NCI-H146 treated with DMSO at 0.1 percent for 48 hours (cell line): ENCODE results near the gene TGM5.
"Not testable (repeated sequence)": the region's sequence is repeated elsewhere in the genome, so short reads cannot be mapped to it uniquely, and the experiment has no call there.

Source experiments
- DNase-seq: peaks from one replicate; lab custom pipeline; 2025; ENCODE audit not compliant: unreplicated experiment; lab: John Stamatoyannopoulos, UW

TGM5 gene

DNA sequence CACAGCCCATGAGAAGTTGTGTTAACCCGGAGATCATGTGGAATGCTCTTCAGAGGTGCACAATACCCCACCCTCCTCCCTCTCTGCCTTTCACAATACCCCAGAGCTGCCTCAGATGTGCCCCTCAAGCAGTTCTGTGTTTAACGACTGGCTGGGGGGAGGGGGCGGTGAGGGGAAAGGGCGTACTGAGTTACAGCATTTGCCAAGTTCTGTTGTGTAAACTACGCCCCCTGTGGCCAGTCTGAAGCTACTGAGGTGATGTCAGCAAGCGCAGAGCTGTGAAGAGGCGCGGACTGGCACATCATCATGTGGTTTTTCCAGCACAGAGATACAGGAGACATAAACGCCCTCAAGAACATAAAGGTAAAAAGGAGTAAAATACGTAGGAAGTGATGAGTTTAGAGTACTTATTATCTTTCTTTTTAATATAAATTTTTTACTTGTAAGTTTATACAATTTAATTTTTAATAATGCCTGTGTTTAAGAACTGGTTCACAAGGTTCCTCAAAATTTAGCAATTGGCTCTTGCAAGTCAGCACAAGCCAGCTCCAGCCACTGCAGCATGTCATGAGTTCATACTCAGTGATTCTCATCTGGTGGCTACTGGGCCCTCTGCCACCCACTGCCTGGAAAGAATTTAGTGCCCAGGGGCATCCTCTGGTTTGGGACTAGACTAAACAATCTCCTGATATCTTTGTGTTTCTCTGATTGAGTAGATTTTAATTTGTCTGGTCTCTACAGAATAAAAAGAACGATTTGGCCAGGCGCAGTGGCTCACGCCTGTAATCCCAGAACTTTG is 47.6 kb downstream of the TGM5 start:
- no peak for DNase-seq

DNA sequence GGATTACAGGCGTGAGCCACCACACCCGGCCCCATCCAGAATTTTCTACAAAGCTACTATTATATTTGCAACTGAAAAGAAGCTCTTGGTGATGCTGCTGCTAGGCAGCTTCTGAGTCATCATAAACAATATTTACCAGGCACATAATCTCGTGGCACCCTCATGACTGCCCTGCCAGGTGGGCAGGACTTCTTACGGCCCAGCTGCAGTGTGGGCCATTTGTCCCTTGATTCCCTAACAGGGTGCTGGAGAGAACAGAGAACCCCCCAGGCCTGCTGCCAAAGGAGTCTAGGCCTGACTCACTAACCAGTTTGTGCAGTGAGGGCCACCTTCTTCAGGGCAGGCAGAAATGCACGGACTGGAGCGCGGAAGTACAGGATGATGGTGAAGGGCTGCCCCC is 50.8 kb downstream of the TGM5 start:
- DNase-seq = no peak

DNA sequence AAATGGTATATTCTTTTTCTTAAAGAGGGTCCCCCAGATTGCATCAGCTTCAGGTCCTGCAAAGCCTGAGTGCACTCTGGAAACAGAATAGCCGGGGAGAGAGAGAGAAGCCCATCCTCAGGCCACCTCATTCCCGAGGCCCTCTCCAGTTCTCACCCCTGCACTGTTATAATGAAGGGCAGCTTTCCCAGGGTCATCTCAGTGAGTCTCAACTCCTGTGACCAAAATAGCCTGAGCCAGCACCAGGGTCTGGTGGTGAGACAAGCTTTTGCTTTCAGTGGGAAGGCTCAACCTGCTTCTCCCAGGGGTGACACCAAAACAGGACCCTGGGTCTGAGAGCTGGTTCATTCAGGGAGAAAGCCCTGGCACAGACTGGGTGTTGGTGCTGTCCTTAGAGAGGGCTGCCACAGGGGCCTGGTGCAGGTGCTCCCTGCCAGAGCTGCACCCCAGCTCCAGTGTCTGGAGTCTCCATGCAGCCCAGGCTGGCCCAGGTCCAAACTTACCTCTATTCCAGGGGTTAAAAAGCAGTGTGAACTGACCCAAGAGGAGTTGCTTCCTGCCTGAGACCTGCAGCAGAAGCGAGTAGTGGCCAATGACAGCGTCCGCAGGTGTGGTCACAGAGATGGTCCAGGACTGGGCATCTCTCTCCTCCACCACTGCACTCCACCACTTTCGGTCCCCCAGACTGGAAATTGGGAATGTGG is 52.0 kb downstream of the TGM5 start:
- DNase-seq = no peak

DNA sequence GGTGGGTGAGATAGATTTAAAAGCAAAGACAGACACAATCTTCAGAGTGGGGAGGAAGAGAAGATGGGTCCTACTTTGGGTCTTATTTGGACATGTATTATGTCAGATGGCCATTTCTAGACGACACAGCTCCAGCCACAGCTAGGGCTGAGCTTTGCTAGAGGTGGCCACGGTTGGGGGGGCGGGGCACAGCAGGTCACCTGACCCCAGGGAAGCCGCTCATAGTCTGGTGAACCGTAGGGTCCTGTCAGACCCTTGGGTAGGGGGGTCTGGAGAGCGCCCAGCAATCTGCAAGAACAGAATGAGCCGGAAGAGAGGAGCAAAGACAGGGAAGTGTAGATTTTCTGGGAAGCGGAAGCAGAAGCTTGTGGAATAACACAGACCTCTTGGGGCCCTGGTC is 52.6 kb downstream of the TGM5 start:
- no peak for DNase-seq

- no peak for DNase-seq
Observed at GRCh38 chr15:43213466-43213865, 53.3 kb downstream of the TGM5 start.

DNA sequence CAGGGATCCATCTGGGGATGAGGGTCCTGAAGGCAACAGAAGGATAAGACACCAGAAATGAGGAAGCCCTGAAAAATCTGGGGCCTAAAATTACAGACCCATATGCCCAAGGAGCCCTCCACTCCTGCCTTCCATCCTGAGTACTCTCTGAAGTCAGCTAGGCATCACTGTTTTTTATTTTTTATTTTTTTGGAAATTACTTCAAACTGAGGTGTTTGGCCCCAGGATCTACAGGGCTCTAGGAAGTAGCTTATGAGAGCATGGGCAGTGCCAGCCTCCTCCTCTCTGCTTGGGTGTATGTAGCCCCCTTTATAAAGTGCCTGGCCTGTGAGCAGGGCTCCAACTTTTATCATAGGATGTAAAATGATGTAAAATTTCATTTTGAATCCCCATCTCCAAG is 53.8 kb downstream of the TGM5 start:
- no peak for DNase-seq

DNA sequence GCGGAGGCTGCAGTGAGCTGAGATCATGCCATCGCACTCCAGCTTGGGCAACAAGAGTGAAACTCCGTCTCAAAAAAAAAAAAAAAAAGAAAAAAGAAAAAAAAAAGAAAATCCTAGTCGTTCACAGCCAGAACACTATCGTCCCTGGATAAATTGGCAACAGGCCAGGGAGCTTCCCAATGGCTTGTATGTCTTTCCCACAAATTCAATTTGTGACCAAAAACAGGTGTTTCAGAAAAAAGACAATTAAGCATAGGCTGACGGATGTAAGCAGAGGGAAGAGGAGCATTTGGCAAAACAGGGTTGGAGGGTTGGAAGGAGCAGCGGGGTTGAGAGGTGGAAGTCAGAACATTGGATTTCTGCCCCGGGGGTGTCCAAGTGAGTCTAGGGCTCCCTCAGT is 54.4 kb downstream of the TGM5 start:
- no peak for DNase-seq

DNA sequence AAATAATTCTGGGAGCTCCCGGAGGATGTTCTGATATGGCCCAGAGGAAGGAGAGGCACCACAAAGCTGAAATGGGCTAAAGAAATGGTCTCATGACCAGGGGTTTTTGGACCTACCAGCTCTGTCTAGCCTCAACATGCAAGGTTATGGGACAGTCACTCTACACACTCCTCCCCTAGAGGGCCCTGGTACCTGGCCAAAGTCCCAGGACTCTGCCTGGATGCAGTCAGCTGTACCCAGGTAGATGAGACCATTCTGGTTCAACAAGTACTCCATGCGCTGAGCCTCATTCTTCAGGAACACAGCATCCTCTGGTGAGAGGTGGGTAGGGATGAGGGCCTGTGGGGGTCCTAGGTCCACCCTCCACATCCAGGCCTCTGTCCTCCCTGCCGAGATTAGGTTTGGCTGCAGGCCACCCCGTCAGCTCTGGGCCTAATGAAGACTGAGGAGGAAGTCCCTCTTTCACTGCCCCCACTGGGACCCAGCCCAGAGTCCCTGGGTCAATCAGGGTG is 55.4 kb downstream of the TGM5 start:
- no peak for DNase-seq

- DNase-seq = no peak
Observed at GRCh38 chr15:43210807-43211206, 55.9 kb downstream of the TGM5 start.

DNA sequence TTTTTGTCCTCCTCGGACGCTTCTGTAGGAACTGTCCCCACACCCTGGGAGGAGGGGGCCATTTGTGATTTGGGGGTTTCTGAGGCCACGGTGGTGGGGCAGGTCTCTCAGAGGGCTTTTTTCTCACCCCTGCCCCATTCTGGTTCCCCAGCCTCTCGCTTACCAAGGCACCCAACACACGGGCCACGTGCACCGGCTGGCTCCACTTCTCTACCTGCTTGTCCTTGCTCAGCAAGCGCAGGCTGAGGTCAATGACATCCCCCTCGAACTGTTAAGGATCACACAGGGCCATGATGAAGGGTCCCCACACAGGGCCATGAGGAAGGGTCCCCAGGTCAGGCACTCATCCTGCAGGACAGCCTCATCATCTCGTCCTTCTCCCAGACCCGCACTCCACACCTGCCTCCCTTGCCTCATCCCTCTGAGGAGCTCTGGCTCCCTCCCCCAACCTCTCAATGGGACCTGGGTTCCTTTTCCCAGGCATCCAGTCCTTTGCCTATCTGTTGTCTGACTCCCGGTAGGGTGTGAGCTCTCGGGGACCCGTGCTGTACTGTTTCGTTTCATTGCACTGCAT is 56.5 kb downstream of the TGM5 start:
- DNase-seq = no peak

DNA sequence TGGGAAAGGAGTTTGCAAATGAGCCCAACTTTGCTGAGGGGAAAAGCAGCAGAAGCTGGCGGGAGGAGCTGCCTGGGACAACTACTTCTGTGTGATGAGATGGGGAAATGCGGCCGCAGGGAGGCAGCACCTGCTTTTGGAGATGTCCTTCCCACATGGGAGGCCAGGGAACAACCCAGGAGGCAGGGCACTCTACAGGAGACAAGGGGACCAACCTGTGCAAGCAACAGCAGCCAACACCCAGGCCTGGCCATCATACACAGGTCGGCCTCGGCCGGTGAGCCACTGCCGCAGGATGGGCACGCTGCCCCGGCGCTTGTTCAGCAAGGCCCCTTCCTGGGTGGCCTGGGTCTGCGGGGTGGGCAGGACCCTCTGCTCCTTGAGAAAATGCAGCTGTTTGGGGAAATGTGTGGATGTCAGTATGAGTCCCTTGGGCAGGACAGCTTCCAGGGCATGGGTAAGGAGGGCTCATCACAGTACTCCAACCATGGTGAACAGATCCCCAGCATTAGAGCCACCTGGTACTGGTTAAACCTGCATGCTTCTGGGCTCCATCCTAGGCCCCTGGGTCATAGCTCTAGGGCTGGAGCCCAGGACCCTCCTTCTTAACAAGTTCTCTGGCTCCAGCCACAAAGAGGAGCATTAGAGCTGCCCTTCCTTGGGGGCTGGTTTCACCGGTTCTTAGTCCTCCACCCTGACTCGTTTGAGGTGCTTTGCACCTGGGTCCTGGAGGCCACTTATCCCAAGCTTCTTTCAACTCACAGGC is 57.5 kb downstream of the TGM5 start:
- DNase-seq = no peak

DNA sequence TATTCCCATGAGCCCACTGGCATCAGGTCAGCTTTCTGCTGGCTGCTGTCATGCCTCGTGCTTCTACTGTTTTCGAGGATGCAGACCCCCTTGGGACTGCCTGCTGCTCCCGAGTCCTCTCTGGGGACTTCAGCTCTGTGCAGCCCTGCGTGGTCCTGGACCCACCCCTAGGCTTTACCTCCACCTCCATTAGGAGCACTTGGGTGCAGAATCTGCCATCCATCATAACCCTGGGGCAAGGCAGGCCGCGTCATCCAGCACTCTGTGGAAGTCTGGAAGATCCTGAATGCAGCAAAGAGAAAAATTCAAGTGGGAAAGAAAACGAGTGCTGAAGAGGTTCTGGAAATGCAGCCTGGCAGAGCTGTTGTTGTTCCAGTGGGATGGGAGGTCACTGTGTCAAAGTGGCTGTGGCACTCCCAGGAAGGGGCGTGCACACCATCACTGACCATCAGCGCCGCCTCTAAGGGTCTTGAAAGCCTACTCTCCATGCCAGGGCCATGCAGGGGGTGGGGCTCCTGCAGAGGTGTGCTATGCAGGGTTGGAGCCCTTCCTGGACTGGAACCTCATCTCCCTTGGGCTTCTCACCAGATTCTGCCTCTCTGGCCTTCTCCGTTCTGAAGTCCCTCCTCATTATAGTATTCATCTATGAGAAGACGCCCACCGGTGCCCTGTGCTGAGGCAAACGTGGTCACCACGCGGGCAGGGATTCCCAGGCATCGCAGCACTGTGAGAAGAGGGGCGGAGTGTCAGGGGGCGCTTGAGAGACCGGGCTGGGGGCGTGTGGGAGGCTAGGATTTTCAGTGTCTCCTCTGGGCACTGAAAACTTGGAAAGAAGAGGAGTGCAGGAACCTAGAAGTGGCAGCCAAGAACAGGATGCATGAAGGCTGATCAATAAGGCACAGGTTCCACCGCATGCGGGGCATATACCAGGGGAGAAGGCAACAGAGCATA is 58.4 kb downstream of the TGM5 start:
- no peak for DNase-seq

DNA sequence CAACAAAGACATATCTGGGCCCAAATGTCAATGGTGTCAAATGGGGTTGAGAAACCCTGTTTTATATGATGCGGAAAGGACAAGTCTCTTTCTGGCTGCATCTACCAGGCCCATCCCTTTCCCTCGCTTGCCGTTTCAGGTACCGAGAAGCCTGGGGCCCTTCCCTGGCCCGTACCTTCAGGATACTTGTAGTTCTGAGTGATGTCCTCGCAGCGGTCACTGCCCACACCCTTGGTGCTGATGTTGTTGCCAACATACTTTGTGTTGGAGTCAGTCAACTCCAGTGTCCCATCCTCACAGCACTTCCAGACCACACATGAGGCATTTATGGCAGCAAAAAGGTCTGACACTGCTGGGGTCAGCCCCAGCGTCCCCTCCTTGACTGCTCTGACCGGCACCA is 59.7 kb downstream of the TGM5 start:
- no peak for DNase-seq

- no peak for DNase-seq
Observed at GRCh38 chr15:43206054-43206453, 60.7 kb downstream of the TGM5 start.

DNA sequence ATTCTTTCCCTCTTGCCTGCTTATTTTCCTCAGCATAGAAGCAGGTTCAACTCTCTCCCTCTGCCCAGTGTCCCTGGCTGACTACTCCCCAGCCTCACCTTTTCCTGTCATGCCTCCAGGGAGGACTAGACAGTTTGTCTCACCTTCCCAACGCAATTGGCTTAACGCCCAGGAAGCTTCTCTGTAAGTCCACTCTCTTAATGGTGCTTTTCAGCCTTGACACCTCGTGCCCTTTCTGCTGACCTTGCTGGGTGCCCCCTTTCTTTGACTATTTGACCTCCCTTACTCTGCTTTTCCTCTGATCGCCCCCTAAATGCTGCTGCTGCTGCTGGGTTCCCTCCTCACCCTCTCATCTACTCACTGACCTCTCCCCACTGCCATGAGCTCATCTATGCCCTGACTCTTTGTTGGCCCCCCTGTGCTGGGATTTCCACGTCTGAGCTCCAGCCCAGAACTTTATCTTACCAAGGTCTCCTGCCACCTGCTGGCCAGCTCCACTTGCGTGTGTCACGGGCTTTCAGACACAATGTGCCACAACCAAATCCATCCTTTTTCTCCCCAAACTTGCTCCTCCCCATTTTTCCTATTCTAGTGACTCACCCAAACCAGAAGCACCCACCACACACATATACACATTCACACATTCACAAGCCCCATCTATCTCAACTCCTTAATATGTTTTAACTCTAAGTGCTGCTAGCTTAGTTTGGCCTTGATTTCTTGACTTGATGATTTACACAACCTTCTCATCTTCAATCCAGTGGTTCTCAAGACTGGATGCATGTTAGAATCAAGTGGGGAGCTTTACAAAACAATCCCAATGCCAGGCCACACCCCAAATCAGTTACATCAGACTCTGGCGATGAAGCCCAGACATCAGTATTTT is 62.5 kb downstream of the TGM5 start:
- DNase-seq = peak; percentile 8

- no peak for DNase-seq
Observed at GRCh38 chr15:43199945-43200488, 66.7 kb downstream of the TGM5 start.

- no peak for DNase-seq
Observed at GRCh38 chr15:43198992-43199391, 67.7 kb downstream of the TGM5 start.

DNA sequence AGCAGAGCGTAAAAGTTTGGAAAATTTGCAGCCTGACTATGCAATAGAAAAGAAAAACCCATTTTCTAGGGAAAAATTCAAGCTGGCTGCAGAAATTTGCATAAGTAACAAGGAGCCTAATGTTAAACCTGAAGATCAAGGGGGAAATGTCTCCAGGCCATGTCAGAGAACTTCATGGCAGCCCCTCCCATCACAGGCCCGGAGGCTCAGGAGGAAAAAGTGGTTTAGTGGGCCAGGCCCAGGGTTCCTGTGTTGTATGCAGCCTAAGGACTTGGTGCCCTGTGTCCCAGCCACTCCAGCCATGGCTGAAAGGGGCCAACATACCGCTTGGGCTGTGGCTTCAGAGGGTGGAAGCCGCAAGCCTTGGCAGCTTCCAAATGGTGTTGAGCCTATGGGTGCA is 68.2 kb downstream of the TGM5 start:
- DNase-seq = not testable (repeated sequence)

DNA sequence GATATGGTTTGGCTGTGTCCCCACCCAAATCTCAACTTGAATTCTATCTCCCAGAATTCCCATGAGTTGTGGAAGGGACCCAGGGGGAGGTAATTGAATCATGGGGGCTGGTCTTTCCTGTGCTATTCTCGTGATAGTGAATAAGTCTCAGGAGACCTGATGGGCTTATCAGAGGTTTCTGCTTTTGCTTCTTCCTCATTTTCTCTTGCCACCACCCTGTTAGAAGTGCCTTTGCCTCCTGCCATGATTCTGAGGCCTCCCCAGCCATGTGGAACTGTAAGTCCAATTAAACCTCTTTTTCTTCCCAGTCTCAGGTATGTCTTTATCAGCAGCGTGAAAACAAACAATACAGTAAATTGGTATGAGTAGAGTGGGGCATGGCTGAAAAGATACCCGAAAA is 69.0 kb downstream of the TGM5 start:
- not testable (repeated sequence) for DNase-seq
